H9 (cell line): ENCODE results near the gene OSBPL2. TPM values are rescaled to one million over a fixed set of nuclear protein-coding genes. Genes with fewer than 3 reads are reported as not detected.

Experiments
- DNase-seq: peaks from one replicate; pipeline ENCODE4 v3.0.0-alpha.2; 2017
- H2AFZ ChIP-seq: one replicate; pipeline ENCODE4 v1.6.1; 2013; ENCODE audit warnings: mild to moderate bottlenecking, low read length, control low read depth, moderate library complexity
- H2AK5ac ChIP-seq: 2 replicates; pipeline ENCODE4 v1.6.1; 2013; ENCODE audit warnings: low read length, control low read depth, mixed read lengths; ENCODE audit not compliant: insufficient read length
- H2BK120ac ChIP-seq: one replicate; pipeline ENCODE4 v1.6.1; 2013; ENCODE audit warnings: low read depth, mild to moderate bottlenecking, low read length, control low read depth, inconsistent platforms; ENCODE audit not compliant: poor library complexity, severe bottlenecking
- H2BK12ac ChIP-seq: 2 replicates; pipeline ENCODE4 v1.6.1; 2013; ENCODE audit warnings: low read length, control low read depth, mixed read lengths, low read depth; ENCODE audit not compliant: insufficient read length
- H2BK15ac ChIP-seq: 2 replicates; pipeline ENCODE4 v1.6.1; 2013; ENCODE audit warnings: low read depth, low read length, control low read depth
- H2BK20ac ChIP-seq: one replicate; pipeline ENCODE4 v1.6.1; 2013; ENCODE audit warnings: low read depth, mild to moderate bottlenecking, low read length, control low read depth, inconsistent platforms; ENCODE audit not compliant: poor library complexity, severe bottlenecking
- H2BK5ac ChIP-seq: 2 replicates; pipeline ENCODE4 v1.6.1; 2013; ENCODE audit warnings: low read length, control low read depth, mixed read lengths; ENCODE audit not compliant: insufficient read length
- H3K14ac ChIP-seq: 2 replicates; pipeline ENCODE4 v1.6.1; 2013; ENCODE audit warnings: low read length, control low read depth; ENCODE audit not compliant: insufficient read depth
- H3K18ac ChIP-seq: 2 replicates; pipeline ENCODE4 v1.6.1; 2013; ENCODE audit warnings: low read depth, mild to moderate bottlenecking, mixed read lengths, low read length, control low read depth; ENCODE audit not compliant: insufficient read length
- H3K23ac ChIP-seq: 2 replicates; pipeline ENCODE4 v1.6.1; 2013; ENCODE audit warnings: low read length, control low read depth, mixed read lengths, low read depth; ENCODE audit not compliant: insufficient read length
- H3K23me2 ChIP-seq: 2 replicates; pipeline ENCODE4 v1.6.1; 2013; ENCODE audit warnings: low read depth, mild to moderate bottlenecking, mixed read lengths, low read length, control low read depth; ENCODE audit not compliant: insufficient read length, poor library complexity, severe bottlenecking
- H3K27ac ChIP-seq: 2 replicates; pipeline ENCODE4 v1.5.1; 2013; ENCODE audit warnings: low read length, control low read depth, mixed read lengths, low read depth; ENCODE audit not compliant: insufficient read length
- H3K27me3 ChIP-seq: 2 replicates; pipeline ENCODE4 v1.6.1; 2013; ENCODE audit warnings: low read length, control low read depth, inconsistent platforms; ENCODE audit not compliant: insufficient read depth
- H3K4ac ChIP-seq: 2 replicates; pipeline ENCODE4 v1.6.1; 2013; ENCODE audit warnings: low read depth, mild to moderate bottlenecking, control low read depth, inconsistent platforms, low read length, moderate library complexity
- H3K4me1 ChIP-seq: 2 replicates; pipeline ENCODE4 v1.6.1; 2013; ENCODE audit warnings: low read length, control low read depth, inconsistent platforms; ENCODE audit not compliant: insufficient read depth
- H3K4me2 ChIP-seq: 2 replicates; pipeline ENCODE4 v1.6.1; 2013; ENCODE audit warnings: low read length, control low read depth, mixed read lengths; ENCODE audit not compliant: insufficient read length, insufficient read depth
- H3K56ac ChIP-seq: 2 replicates; pipeline ENCODE4 v1.6.1; 2013; ENCODE audit warnings: low read depth, mild to moderate bottlenecking, mixed read lengths, low read length, control low read depth; ENCODE audit not compliant: insufficient read length
- H3K79me1 ChIP-seq: 2 replicates; pipeline ENCODE4 v1.6.1; 2013; ENCODE audit warnings: low read depth, mild to moderate bottlenecking, moderate library complexity, low read length, control low read depth, inconsistent platforms; ENCODE audit not compliant: insufficient read depth, poor library complexity, severe bottlenecking
- H3K79me2 ChIP-seq: 2 replicates; pipeline ENCODE4 v1.6.1; 2013; ENCODE audit warnings: low read length, control low read depth, inconsistent platforms; ENCODE audit not compliant: insufficient read depth
- H3K9ac ChIP-seq: 2 replicates; pipeline ENCODE4 v1.6.1; 2013; ENCODE audit warnings: low read length, control low read depth, mixed read lengths; ENCODE audit not compliant: insufficient read length; ENCODE audit errors: extremely low read depth
- H3K9me3 ChIP-seq: one replicate; pipeline ENCODE4 v1.6.1; 2013; ENCODE audit warnings: low read depth, low read length, inconsistent platforms; ENCODE audit not compliant: control insufficient read depth
- H3T11ph ChIP-seq: one replicate; pipeline ENCODE4 v1.6.1; 2013; ENCODE audit warnings: mild to moderate bottlenecking, low read length, control low read depth, inconsistent platforms
- H4K20me1 ChIP-seq: one replicate; pipeline ENCODE4 v1.6.1; 2013; ENCODE audit not compliant: control insufficient read depth, insufficient read length, insufficient read depth
- H4K5ac ChIP-seq: 2 replicates; pipeline ENCODE4 v1.6.1; 2013; ENCODE audit warnings: low read depth, mild to moderate bottlenecking, mixed read lengths, low read length, control low read depth; ENCODE audit not compliant: insufficient read length
- H4K8ac ChIP-seq: replicated peaks from 2 replicates; pipeline ENCODE4 v1.6.1; 2013; ENCODE audit warnings: low read length, control low read depth, mixed read lengths, low read depth; ENCODE audit not compliant: insufficient read length
- H4K91ac ChIP-seq: 2 replicates; pipeline ENCODE4 v1.6.1; 2013; ENCODE audit warnings: low read depth, mild to moderate bottlenecking, moderate library complexity, mixed read lengths, low read length, control low read depth; ENCODE audit not compliant: insufficient read length
- H3K27ac Mint-ChIP-seq, 3 experiments: 2 replicates in 2 of 3; 3 replicates in 1 of 3; pipeline ENCODE4 v1.8.0; 2020 to 2021; ENCODE audit warnings: mixed read lengths in 3 of 3, mild to moderate bottlenecking in 1 of 3, moderate library complexity in 1 of 3
- H3K27me3 Mint-ChIP-seq: 2 replicates; pipeline ENCODE4 v1.8.0; 2021; ENCODE audit warnings: low read depth, mild to moderate bottlenecking, moderate library complexity, mixed read lengths
- H3K36me3 Mint-ChIP-seq, 3 experiments: 2 replicates in 2 of 3; 3 replicates in 1 of 3; pipeline ENCODE4 v1.8.0; 2020 to 2021; ENCODE audit warnings: low read depth in 3 of 3, mixed read lengths in 3 of 3; ENCODE audit not compliant: insufficient read depth in 1 of 3
- H3K4me1 Mint-ChIP-seq, 2 experiments: 2 replicates each; pipeline ENCODE4 v1.8.0; 2020; ENCODE audit warnings: mixed read lengths in 2 of 2
- H3K4me3 Mint-ChIP-seq, 2 experiments: 2 replicates in 1 of 2; 3 replicates in 1 of 2; pipeline ENCODE4 v1.8.0; 2020 to 2021; ENCODE audit warnings: mild to moderate bottlenecking in 2 of 2, mixed read lengths in 2 of 2, moderate library complexity in 1 of 2
- H3K9me3 Mint-ChIP-seq, 2 experiments: 2 replicates in 1 of 2; 3 replicates in 1 of 2; pipeline ENCODE4 v1.8.0; 2020; ENCODE audit warnings: mild to moderate bottlenecking in 2 of 2, mixed read lengths in 2 of 2, moderate library complexity in 1 of 2
- WGBS: extraction: QIAGEN DNeasy Blood & Tissue Kit; methylation state at CpG from one replicate; pipeline ENCODE4 v1.1.7; 2013; ENCODE audit warnings: missing lambda C conversion rate, low lambda C conversion rate, mixed read lengths; ENCODE audit not compliant: insufficient read length; ENCODE audit errors: extremely low coverage; 5-methylcytosine and 5-hydroxymethylcytosine counted together
- total RNA-seq: library from RNA; stranded (reverse); gene quantifications from 2 replicates; pipeline ENCODE4 v1.2.1, GENCODE V29; 2021
- TF ChIP-seq, protein P1 (sequence below): fragments of 200-600 bp; sonication (generic); conservative IDR thresholded peaks from 3 replicates; pipeline ENCODE4 v1.8.0; 2021; ENCODE audit warnings: antibody characterized with exemption, mild to moderate bottlenecking

The OSBPL2 gene
- total RNA-seq, 1 experiment from 2014 or later: 47.3 TPM

DNA sequence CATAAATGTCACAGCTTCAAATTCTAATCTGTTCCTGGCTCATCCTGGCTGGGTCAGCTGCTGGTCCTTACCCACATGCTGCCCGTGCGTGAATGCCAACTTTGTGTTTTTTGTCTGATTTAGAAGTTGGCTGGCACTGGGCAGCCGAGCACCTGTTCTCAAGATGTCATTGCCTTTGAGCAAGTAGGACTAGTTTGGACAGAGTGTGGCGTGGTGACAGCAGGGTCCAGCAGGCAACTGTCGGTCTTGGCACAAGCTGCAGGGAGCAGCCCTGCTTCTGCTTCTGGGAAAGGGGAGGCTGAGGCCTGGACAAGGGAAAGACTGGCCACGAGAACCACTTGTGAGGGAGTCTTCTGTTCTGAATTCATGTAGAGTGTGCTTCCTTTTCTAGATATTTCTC is 38.1 kb downstream of the OSBPL2 start:
- Histone ChIP-seq H3K4me2 (no peak overlapping the region), H4K91ac (no peak overlapping the region), H2BK20ac (no peak overlapping the region), H2AFZ (no peak overlapping the region), H2BK12ac (no peak overlapping the region), H3K27me3 (no peaks in the 10 kb centered on the region), H3K56ac (no peak overlapping the region), H4K5ac (no peak overlapping the region), H3K23me2 (no peaks in the 10 kb centered on the region), H3K79me1 (no peaks in the 10 kb centered on the region), H3K27ac (no peak overlapping the region), H3K14ac (no peak overlapping the region), H3K23ac (no peak overlapping the region), H3K4ac (no peak overlapping the region), H2BK5ac (no peak overlapping the region), H3T11ph (no peak overlapping the region), H3K18ac (no peak overlapping the region), H3K9ac (no peak overlapping the region), H3K79me2 (no peaks in the 10 kb centered on the region), H3K4me1 (no peaks in the 10 kb centered on the region), H4K20me1 (peaks cover 5% of the 10 kb centered on the region), H2AK5ac (no peak overlapping the region), H4K8ac (no peak overlapping the region), H3K9me3 (no peaks in the 10 kb centered on the region), H2BK120ac (no peak overlapping the region), H2BK15ac (no peak overlapping the region)
- Mint-ChIP-seq H3K9me3 (no peaks in the 10 kb centered on the region), H3K4me3 (no peak overlapping the region), H3K4me1 (no peaks in the 10 kb centered on the region), H3K36me3 (peaks cover 16 to 77% (median 77%) of the 10 kb centered on the region in 3 experiments; a peak in 6 of 7 replicates), H3K27ac (no peak overlapping the region), H3K27me3 (no peaks in the 10 kb centered on the region)
- no peak for DNase-seq
- TF ChIP-seq, protein P1, sequence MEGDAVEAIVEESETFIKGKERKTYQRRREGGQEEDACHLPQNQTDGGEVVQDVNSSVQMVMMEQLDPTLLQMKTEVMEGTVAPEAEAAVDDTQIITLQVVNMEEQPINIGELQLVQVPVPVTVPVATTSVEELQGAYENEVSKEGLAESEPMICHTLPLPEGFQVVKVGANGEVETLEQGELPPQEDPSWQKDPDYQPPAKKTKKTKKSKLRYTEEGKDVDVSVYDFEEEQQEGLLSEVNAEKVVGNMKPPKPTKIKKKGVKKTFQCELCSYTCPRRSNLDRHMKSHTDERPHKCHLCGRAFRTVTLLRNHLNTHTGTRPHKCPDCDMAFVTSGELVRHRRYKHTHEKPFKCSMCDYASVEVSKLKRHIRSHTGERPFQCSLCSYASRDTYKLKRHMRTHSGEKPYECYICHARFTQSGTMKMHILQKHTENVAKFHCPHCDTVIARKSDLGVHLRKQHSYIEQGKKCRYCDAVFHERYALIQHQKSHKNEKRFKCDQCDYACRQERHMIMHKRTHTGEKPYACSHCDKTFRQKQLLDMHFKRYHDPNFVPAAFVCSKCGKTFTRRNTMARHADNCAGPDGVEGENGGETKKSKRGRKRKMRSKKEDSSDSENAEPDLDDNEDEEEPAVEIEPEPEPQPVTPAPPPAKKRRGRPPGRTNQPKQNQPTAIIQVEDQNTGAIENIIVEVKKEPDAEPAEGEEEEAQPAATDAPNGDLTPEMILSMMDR: no peak
- no CpG with 5 or more reads among the region's 6 CpGs for WGBS
